ENCODE measurements around the gene AFP.
"Not testable (repeated sequence)": the region's sequence is repeated elsewhere in the genome, so short reads cannot be mapped to it uniquely, and the experiment has no call there.

The AFP gene

GRCh38 chr4:73435984-73436383, at the start of gene AFP:
Gene AFP, plus strand, starts transcription at chr4:73436221. Its CDS starts 42 bp downstream, at chr4:73436263.
- DNase-seq (ENCODE audit: low read depth in 2 of 2): no peak

- no peak for DNase-seq (ENCODE audit: low read depth in 2 of 2)
Observed at GRCh38 chr4:73387552-73387951, 48.5 kb upstream of the AFP start.

DNA sequence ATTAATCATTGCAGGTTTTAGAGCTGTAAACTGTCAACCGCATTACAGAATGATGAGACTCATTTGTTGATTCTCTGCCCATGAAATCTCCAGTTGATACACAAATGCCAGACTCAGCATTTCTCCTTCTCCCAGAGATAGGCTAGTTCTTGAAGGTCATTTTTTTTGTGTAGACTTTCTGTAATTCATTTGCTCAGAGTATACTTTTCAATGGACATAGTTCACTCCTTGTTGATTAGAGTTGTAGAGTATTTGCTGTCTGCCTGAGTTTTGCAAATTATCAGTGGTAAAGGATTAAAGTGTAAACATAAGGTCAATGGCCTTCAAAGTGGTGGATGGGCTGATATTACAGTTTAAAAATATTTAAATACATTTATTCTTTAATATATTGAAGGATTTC, 47.1 kb upstream of the AFP start:
- no peak for DNase-seq (ENCODE audit: low read depth in 2 of 2)

DNA sequence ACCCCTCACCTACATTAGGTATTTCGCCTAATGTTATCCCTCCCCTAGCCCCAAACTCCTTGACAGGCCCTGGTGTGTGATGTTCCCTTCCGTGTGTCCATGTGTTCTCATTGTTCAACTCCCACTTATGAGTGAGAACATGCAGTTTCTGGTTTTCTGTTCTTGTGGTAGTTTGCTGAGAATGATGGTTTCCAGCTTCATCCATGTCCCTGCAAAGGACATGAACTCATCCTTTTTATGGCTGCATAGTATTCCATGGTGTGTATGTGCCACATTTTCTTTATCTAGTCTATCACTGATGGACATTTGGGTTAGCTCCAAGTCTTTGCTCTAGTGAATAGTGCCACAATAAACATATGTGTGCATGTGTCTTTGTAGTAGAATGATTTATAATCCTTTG, 46.4 kb upstream of the AFP start:
- DNase-seq (ENCODE audit: low read depth in 2 of 2): not testable (repeated sequence)

GRCh38 chr4:73391774-73392173, 44.2 kb upstream of the AFP start:
- no peak for DNase-seq (ENCODE audit: low read depth in 2 of 2)

DNA sequence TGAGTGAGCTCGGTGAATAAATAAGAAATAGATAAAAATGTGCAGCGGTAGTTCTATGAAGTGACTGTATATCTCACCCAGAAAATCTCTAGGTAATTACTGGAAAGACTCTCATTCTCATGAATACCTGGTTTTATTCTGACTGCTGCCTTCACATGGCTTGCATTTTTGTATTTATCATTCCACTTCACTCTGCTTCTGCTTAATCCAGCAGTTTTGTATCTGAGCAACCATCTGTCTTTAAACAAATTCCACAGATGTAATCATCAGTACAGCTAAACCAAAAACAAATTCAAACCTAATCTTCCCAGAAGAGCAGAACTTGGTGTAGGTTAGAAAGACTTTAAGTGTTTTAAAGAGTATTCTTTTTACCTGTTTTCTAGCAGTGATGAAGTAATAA, 43.1 kb upstream of the AFP start:
- no peak for DNase-seq (ENCODE audit: low read depth in 2 of 2)

DNA sequence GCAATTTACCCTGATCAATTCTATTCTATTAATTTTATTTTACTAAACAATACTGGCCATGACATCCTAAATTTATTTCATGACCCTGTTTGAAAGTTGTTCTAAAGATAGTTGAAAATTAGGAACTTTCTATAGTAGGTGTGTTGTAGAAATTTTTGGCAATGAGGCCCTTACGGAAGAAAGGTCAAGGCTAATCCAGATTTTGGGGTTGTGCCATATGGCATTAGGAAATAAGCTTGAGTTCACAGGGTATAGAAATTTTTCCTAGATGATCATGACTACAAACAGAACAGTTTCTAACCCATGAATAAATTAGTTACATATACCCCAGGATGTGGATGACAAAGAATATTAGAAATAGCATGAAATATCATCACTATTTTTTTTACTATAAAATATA, 39.7 kb upstream of the AFP start:
- DNase-seq (ENCODE audit: low read depth in 2 of 2): no peak

- DNase-seq (ENCODE audit: low read depth in 2 of 2): no peak
Observed at GRCh38 chr4:73396993-73397972, 38.7 kb upstream of the AFP start.

DNA sequence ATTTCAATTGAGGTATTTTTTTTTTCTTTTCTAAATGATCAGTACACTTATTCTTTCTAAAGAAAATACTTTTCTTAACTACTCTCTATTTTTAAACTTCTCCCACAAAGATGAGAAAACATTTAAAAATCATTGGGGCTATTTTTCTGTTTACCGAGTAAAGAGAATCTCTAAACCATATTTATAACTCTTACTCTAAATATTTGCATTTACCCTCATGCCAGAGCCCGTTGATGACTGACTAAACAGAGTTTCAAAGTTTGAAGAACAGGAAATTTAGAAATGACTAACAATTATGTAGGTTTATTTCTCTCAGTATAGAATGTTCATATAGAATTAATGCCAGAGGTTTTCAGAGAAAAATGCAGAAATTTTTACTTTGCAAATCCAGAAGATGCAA, 34.6 kb upstream of the AFP start:
- no peak for DNase-seq (ENCODE audit: low read depth in 2 of 2)

DNA sequence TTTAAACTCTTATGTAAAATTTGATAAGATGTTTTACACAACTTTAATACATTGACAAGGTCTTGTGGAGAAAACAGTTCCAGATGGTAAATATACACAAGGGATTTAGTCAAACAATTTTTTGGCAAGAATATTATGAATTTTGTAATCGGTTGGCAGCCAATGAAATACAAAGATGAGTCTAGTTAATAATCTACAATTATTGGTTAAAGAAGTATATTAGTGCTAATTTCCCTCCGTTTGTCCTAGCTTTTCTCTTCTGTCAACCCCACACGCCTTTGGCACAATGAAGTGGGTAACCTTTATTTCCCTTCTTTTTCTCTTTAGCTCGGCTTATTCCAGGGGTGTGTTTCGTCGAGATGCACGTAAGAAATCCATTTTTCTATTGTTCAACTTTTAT, 32.0 kb upstream of the AFP start, which contains the start of gene ALB:
Gene ALB, plus strand, starts transcription at position 246 of the 400 bp plus-strand sequence. Its CDS starts 41 bp downstream, at position 287.
- no peak for DNase-seq (ENCODE audit: low read depth in 2 of 2)

DNA sequence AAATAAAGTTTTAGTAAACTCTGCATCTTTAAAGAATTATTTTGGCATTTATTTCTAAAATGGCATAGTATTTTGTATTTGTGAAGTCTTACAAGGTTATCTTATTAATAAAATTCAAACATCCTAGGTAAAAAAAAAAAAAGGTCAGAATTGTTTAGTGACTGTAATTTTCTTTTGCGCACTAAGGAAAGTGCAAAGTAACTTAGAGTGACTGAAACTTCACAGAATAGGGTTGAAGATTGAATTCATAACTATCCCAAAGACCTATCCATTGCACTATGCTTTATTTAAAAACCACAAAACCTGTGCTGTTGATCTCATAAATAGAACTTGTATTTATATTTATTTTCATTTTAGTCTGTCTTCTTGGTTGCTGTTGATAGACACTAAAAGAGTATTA, 31.6 kb upstream of the AFP start:
- no peak for DNase-seq (ENCODE audit: low read depth in 2 of 2)

GRCh38 chr4:73405138-73405537, 30.9 kb upstream of the AFP start:
- DNase-seq (ENCODE audit: low read depth in 2 of 2): no peak

- no peak for DNase-seq (ENCODE audit: low read depth in 2 of 2)
Observed at GRCh38 chr4:73406548-73406875, 29.5 kb upstream of the AFP start.

DNA sequence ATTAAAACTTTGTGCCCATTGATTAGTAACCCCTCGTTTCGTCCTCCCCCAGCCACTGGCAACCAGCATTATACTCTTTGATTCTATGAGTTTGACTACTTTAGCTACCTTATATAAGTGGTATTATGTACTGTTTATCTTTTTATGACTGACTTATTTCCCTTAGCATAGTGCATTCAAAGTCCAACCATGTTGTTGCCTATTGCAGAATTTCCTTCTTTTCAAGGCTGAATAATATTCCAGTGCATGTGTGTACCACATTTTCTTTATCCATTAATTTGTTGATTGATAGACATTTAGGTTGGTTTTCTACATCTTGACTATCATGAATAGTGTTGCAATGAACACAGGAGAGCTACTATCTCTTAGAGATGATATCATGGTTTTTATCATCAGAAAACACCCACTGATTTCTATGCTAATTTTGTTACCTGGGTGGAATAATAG, 28.8 kb upstream of the AFP start:
- no peak for DNase-seq (ENCODE audit: low read depth in 2 of 2)

GRCh38 chr4:73408181-73408867, 27.7 kb upstream of the AFP start:
- DNase-seq (ENCODE audit: low read depth in 2 of 2): no peak

- DNase-seq (ENCODE audit: low read depth in 2 of 2): no peak
Observed at GRCh38 chr4:73409012-73409862, 26.8 kb upstream of the AFP start.

DNA sequence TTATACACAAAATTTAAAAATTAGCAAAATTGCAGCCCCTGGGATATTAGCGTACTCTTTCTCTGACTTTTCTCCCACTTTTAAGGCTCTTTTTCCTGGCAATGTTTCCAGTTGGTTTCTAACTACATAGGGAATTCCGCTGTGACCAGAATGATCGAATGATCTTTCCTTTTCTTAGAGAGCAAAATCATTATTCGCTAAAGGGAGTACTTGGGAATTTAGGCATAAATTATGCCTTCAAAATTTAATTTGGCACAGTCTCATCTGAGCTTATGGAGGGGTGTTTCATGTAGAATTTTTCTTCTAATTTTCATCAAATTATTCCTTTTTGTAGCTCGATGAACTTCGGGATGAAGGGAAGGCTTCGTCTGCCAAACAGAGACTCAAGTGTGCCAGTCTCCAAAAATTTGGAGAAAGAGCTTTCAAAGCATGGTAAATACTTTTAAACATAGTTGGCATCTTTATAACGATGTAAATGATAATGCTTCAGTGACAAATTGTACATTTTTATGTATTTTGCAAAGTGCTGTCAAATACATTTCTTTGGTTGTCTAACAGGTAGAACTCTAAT, 26.0 kb upstream of the AFP start:
- no peak for DNase-seq (ENCODE audit: low read depth in 2 of 2)

- no peak for DNase-seq (ENCODE audit: low read depth in 2 of 2)
Observed at GRCh38 chr4:73410916-73411730, 24.9 kb upstream of the AFP start.

DNA sequence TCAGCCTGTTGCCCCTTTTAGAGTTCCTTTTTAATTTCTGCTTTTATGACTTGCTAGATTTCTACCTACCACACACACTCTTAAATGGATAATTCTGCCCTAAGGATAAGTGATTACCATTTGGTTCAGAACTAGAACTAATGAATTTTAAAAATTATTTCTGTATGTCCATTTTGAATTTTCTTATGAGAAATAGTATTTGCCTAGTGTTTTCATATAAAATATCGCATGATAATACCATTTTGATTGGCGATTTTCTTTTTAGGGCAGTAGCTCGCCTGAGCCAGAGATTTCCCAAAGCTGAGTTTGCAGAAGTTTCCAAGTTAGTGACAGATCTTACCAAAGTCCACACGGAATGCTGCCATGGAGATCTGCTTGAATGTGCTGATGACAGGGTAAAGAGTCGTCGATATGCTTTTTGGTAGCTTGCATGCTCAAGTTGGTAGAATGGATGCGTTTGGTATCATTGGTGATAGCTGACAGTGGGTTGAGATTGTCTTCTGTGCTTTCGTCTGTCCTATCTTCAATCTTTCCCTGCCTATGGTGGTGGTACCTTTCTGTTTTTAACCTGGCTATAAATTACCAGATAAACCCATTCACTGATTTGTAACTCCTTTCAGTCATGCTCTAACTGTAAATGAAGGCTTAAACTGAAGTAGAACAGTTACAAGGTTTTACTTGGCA, 24.1 kb upstream of the AFP start:
- DNase-seq (ENCODE audit: low read depth in 2 of 2): no peak

DNA sequence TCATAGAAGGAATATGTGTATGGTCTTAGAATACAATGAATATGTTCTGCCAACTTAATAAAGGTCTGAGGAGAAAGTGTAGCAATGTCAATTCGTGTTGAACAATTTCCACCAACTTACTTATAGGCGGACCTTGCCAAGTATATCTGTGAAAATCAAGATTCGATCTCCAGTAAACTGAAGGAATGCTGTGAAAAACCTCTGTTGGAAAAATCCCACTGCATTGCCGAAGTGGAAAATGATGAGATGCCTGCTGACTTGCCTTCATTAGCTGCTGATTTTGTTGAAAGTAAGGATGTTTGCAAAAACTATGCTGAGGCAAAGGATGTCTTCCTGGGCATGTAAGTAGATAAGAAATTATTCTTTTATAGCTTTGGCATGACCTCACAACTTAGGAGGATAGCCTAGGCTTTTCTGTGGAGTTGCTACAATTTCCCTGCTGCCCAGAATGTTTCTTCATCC, 22.7 kb upstream of the AFP start:
- no peak for DNase-seq (ENCODE audit: low read depth in 2 of 2)
